Measurements from ENCODE around the gene TRDMT1.

Gene TRDMT1

GRCh38 chr10:17202506-17202905 is 1.0 kb upstream of the TRDMT1 start:
- DNase-seq (ENCODE audit: low read depth) = no peak
- H3K4me3 ChIP-seq (ENCODE audit: low read length) = no peak overlapping the region
- TF ChIP-seq CTCF (IDR thresholded peaks at IDR 0.05; ENCODE audit: insufficient read depth, low read depth, low read length, missing control alignments) = no peak

GRCh38 chr10:17201794-17202116 is 283 bp upstream of the TRDMT1 start:
- H3K4me3 ChIP-seq (ENCODE audit: low read length) = peak overlapping the region; percentile 77
- DNase-seq (ENCODE audit: low read depth) = no peak
- TF ChIP-seq CTCF (IDR thresholded peaks at IDR 0.05; ENCODE audit: insufficient read depth, low read depth, low read length, missing control alignments) = no peak

GRCh38 chr10:17200001-17200911 is 1.2 kb downstream of the TRDMT1 start:
- no peak for DNase-seq (ENCODE audit: low read depth)
- peak overlapping the region; percentile 77 for H3K4me3 ChIP-seq (ENCODE audit: low read length)
- TF ChIP-seq CTCF (IDR thresholded peaks at IDR 0.05; ENCODE audit: insufficient read depth, low read depth, low read length, missing control alignments) = no peak

GRCh38 chr10:17199351-17199804 is 2.1 kb downstream of the TRDMT1 start:
- no peak for DNase-seq (ENCODE audit: low read depth)
- TF ChIP-seq CTCF (IDR thresholded peaks at IDR 0.05; ENCODE audit: insufficient read depth, low read depth, low read length, missing control alignments) = no peak
- no peak overlapping the region for H3K4me3 ChIP-seq (ENCODE audit: low read length)

- TF ChIP-seq CTCF (IDR thresholded peaks at IDR 0.05; ENCODE audit: insufficient read depth, low read depth, low read length, missing control alignments) = no peak
- DNase-seq (ENCODE audit: low read depth) = no peak
Observed at GRCh38 chr10:17196573-17196972, 4.9 kb downstream of the TRDMT1 start.

GRCh38 chr10:17196045-17196444 is 5.4 kb downstream of the TRDMT1 start:
- no peak overlapping the region for H3K4me3 ChIP-seq (ENCODE audit: low read length)
- TF ChIP-seq CTCF (IDR thresholded peaks at IDR 0.05; ENCODE audit: insufficient read depth, low read depth, low read length, missing control alignments) = no peak
- no peak for DNase-seq (ENCODE audit: low read depth)

More at GRCh38 chr10:17196573-17196972, 4.9 kb downstream of the TRDMT1 start:
- H3K4me3 ChIP-seq (ENCODE audit: low read length) = no peak overlapping the region

- H3K4me3 ChIP-seq (ENCODE audit: low read length) = no peak overlapping the region
- DNase-seq (ENCODE audit: low read depth) = no peak
- no peak for TF ChIP-seq CTCF (IDR thresholded peaks at IDR 0.05; ENCODE audit: insufficient read depth, low read depth, low read length, missing control alignments)
Observed at GRCh38 chr10:17195083-17195482, 6.4 kb downstream of the TRDMT1 start.
